ENCODE measurements around the gene APOE. TPM values are rescaled to one million over a fixed set of nuclear protein-coding genes. Genes with fewer than 3 reads are reported as not detected.
A peak's percentile ranks its signal among the peaks of the same experiment; 100 is the strongest.

Gene APOE
- total and polyA plus RNA-seq, 2 of the 13 experiments (the other 11 are each of a cell fraction or from before 2014, with no cell fraction given) = 1,328 to 1,470 TPM

DNA sequence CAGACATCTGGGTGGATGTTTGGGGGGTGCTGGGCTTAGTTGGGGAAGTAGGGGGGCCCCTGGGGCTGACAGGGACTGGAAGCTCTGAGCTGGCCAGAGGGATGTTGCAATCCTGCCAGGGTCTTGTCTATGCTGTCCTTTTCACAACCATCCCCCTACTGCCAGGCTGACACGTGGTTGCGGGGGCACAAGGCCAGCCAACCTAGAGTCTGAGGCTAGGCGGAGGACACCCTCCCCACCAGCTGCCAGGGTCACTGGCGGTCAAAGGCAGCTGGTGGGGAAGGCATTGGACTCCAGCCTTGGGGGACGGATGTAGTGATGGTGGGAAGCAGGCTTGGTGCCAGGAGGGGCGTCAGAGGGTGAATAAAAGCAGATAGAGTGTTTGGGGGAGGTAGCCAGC is 7.3 kb downstream of the APOE start (continued):
- TF ChIP-seq ZSCAN12 (CRISPR knock-in tag; IDR thresholded peaks at IDR 0.05) (no peak), ZNF44 (CRISPR knock-in tag; IDR thresholded peaks at IDR 0.05) (no peak), FOXO1 (CRISPR knock-in tag; IDR thresholded peaks at IDR 0.05) (peak; percentile 62; the same call in 1 of the 2 replicates), FIP1L1 (IDR thresholded peaks at IDR 0.05; ENCODE audit: borderline replicate concordance, insufficient read depth, low read depth, low read length) (no peak), GATA4 (IDR thresholded peaks at IDR 0.05; ENCODE audit: borderline replicate concordance, low read depth) (no peak), ELF3 (CRISPR knock-in tag; IDR thresholded peaks at IDR 0.05) (peak; percentile 57; the same call in 1 of the 2 replicates), PAX8 (CRISPR knock-in tag; IDR thresholded peaks at IDR 0.05; ENCODE audit: borderline replicate concordance) (no peak), ZNF619 (CRISPR knock-in tag; IDR thresholded peaks at IDR 0.05) (no peak), HMG20B (CRISPR knock-in tag; conservative IDR thresholded peaks at IDR 0.05) (no peak; the same call in 1 of the 2 replicates), ZNF121 (CRISPR knock-in tag; IDR thresholded peaks at IDR 0.05) (peak; percentile 99), MXI1 (IDR thresholded peaks at IDR 0.05; ENCODE audit: borderline replicate concordance, low read depth, low read length) (peak; percentile 86; the same call in 1 of the 3 replicates), AGO1 (IDR thresholded peaks at IDR 0.05; ENCODE audit: low read depth, low read length, poor library complexity, severe bottlenecking) (no peak), ZNF510 (CRISPR knock-in tag; IDR thresholded peaks at IDR 0.05; ENCODE audit: low read depth) (no peak), EHMT2 (IDR thresholded peaks at IDR 0.05; ENCODE audit: borderline replicate concordance, low read depth, low read length) (no peak), ZNF354B (CRISPR knock-in tag; IDR thresholded peaks at IDR 0.05) (no peak), YEATS2 (CRISPR knock-in tag; IDR thresholded peaks at IDR 0.05; ENCODE audit: borderline replicate concordance) (0 out of 2 replicates have a peak, but pooled peaks have one; percentile 33), THAP11 (CRISPR knock-in tag; IDR thresholded peaks at IDR 0.05) (peak; percentile 65; the same call in 1 of the 2 replicates), CBX1 (IDR thresholded peaks at IDR 0.05; ENCODE audit: low read depth) (no peak), HMGA1 (CRISPR knock-in tag; conservative IDR thresholded peaks at IDR 0.05) (no peak), KMT2A (CRISPR knock-in tag; IDR thresholded peaks at IDR 0.05) (no peak), TEAD2 (CRISPR knock-in tag; IDR thresholded peaks at IDR 0.05) (no peak)
- TF ChIP-seq, protein P1, sequence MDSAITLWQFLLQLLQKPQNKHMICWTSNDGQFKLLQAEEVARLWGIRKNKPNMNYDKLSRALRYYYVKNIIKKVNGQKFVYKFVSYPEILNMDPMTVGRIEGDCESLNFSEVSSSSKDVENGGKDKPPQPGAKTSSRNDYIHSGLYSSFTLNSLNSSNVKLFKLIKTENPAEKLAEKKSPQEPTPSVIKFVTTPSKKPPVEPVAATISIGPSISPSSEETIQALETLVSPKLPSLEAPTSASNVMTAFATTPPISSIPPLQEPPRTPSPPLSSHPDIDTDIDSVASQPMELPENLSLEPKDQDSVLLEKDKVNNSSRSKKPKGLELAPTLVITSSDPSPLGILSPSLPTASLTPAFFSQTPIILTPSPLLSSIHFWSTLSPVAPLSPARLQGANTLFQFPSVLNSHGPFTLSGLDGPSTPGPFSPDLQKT (CRISPR knock-in tag; IDR thresholded peaks at IDR 0.05; ENCODE audit: borderline replicate concordance) = no peak
- TF ChIP-seq, protein P2, sequence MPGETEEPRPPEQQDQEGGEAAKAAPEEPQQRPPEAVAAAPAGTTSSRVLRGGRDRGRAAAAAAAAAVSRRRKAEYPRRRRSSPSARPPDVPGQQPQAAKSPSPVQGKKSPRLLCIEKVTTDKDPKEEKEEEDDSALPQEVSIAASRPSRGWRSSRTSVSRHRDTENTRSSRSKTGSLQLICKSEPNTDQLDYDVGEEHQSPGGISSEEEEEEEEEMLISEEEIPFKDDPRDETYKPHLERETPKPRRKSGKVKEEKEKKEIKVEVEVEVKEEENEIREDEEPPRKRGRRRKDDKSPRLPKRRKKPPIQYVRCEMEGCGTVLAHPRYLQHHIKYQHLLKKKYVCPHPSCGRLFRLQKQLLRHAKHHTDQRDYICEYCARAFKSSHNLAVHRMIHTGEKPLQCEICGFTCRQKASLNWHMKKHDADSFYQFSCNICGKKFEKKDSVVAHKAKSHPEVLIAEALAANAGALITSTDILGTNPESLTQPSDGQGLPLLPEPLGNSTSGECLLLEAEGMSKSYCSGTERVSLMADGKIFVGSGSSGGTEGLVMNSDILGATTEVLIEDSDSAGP (CRISPR knock-in tag; IDR thresholded peaks at IDR 0.05; ENCODE audit: borderline replicate concordance) = peak; percentile 33; the same call in 1 of the 2 replicates
- TF ChIP-seq, protein P3, sequence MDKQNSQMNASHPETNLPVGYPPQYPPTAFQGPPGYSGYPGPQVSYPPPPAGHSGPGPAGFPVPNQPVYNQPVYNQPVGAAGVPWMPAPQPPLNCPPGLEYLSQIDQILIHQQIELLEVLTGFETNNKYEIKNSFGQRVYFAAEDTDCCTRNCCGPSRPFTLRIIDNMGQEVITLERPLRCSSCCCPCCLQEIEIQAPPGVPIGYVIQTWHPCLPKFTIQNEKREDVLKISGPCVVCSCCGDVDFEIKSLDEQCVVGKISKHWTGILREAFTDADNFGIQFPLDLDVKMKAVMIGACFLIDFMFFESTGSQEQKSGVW (CRISPR knock-in tag; IDR thresholded peaks at IDR 0.05; ENCODE audit: borderline replicate concordance) = no peak
- TF ChIP-seq, protein P4, sequence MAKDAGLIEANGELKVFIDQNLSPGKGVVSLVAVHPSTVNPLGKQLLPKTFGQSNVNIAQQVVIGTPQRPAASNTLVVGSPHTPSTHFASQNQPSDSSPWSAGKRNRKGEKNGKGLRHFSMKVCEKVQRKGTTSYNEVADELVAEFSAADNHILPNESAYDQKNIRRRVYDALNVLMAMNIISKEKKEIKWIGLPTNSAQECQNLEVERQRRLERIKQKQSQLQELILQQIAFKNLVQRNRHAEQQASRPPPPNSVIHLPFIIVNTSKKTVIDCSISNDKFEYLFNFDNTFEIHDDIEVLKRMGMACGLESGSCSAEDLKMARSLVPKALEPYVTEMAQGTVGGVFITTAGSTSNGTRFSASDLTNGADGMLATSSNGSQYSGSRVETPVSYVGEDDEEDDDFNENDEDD (CRISPR knock-in tag; IDR thresholded peaks at IDR 0.05; ENCODE audit: borderline replicate concordance) = 0 out of 2 replicates have a peak, but pooled peaks have one; percentile 53
- TF ChIP-seq, protein P5, sequence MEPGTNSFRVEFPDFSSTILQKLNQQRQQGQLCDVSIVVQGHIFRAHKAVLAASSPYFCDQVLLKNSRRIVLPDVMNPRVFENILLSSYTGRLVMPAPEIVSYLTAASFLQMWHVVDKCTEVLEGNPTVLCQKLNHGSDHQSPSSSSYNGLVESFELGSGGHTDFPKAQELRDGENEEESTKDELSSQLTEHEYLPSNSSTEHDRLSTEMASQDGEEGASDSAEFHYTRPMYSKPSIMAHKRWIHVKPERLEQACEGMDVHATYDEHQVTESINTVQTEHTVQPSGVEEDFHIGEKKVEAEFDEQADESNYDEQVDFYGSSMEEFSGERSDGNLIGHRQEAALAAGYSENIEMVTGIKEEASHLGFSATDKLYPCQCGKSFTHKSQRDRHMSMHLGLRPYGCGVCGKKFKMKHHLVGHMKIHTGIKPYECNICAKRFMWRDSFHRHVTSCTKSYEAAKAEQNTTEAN (CRISPR knock-in tag; conservative IDR thresholded peaks at IDR 0.05) = no peak

Measured in HepG2 (cell line).